SK-N-SH (cell line): ENCODE data around the gene RGR.

Source experiments
- GABPA ChIP-seq: IDR thresholded peaks from 2 replicates; pipeline ENCODE4 v1.4.0; 2012; ENCODE audit warnings: low read depth, mild to moderate bottlenecking
- RCOR1 ChIP-seq: fragments of 150-350 bp; IDR thresholded peaks from 2 replicates; pipeline ENCODE4 v1.6.1; 2017; ENCODE audit warnings: antibody characterized with exemption, low read length
- SIN3A ChIP-seq: IDR thresholded peaks from 2 replicates; pipeline ENCODE4 v1.6.1; 2012; ENCODE audit warnings: low read depth, mild to moderate bottlenecking, low read length, moderate library complexity, borderline replicate concordance
- YY1 ChIP-seq: IDR thresholded peaks from 2 replicates; pipeline ENCODE4 v1.4.0; 2012; ENCODE audit warnings: low read depth, mild to moderate bottlenecking
- TF ChIP-seq, protein P1 (sequence below): fragments of 200-600 bp; sonication (generic); IDR thresholded peaks from 2 replicates; pipeline ENCODE4 v1.6.1; 2017; ENCODE audit warnings: antibody characterized with exemption, mild to moderate bottlenecking, moderate library complexity

DNA sequence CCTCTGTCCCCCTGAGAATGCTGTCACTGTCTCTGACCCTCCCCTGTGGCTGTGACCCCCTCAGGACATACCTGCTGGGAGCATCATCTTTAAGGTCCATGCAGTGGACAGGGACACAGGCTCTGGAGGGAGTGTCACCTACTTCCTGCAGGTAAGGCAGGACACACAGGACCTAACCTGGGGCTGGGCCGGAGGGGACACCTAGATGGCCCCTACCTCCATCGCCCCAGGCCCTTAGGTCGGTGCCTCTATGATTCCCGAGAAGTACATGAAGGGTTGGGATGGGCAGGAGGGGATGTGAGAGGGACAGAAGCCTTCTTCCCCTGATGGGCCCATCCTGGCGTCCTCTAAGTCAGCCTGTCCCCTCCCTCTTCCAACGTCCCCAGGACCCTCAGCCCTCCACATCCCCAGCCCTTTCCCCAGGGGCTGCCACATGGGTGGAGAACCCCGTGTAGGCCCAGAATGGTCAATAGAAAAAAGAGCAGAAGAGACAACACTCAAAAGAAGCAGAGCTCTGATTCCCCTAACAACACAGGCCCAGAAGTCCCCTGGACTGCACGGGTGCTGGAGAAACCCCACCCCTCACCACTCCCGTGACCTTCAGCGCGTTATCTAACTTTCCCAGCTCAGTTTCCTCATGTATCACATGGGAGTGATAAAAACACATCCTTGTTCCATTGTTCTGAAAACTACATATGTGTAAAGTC is 44.2 kb upstream of the RGR start:
- TF ChIP-seq, protein P1, sequence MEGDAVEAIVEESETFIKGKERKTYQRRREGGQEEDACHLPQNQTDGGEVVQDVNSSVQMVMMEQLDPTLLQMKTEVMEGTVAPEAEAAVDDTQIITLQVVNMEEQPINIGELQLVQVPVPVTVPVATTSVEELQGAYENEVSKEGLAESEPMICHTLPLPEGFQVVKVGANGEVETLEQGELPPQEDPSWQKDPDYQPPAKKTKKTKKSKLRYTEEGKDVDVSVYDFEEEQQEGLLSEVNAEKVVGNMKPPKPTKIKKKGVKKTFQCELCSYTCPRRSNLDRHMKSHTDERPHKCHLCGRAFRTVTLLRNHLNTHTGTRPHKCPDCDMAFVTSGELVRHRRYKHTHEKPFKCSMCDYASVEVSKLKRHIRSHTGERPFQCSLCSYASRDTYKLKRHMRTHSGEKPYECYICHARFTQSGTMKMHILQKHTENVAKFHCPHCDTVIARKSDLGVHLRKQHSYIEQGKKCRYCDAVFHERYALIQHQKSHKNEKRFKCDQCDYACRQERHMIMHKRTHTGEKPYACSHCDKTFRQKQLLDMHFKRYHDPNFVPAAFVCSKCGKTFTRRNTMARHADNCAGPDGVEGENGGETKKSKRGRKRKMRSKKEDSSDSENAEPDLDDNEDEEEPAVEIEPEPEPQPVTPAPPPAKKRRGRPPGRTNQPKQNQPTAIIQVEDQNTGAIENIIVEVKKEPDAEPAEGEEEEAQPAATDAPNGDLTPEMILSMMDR, result no peak
- TF ChIP-seq YY1 (no peak), RCOR1 (no peak), SIN3A (no peak), GABPA (no peak)
